PFSK-1 (cell line): Measurements from ENCODE around the gene FRMD4B.

ENCODE experiments used
- FOXP2 ChIP-seq: optimal IDR thresholded peaks from 2 replicates; pipeline ENCODE3; 2011; ENCODE audit warnings: borderline replicate concordance, control low read depth, inconsistent platforms; ENCODE audit not compliant: insufficient read depth; ENCODE audit errors: extremely low read length, extremely low read depth
- POLR2AphosphoS5 ChIP-seq: IDR thresholded peaks from 2 replicates; pipeline ENCODE4 v1.6.1; 2012; ENCODE audit warnings: low read depth, mild to moderate bottlenecking, control low read depth, low read length, moderate library complexity
- SIN3A ChIP-seq: IDR thresholded peaks from 2 replicates; pipeline ENCODE4 v1.6.1; 2012; ENCODE audit warnings: mild to moderate bottlenecking, low read length, moderate library complexity, borderline replicate concordance; ENCODE audit not compliant: insufficient read depth
- TAF1 ChIP-seq: IDR thresholded peaks from 2 replicates; pipeline ENCODE4 v1.6.1; 2012; ENCODE audit warnings: low read length, control low read depth, borderline replicate concordance; ENCODE audit not compliant: insufficient read depth
- TF ChIP-seq, protein P1 (sequence below), 2 experiments: IDR thresholded peaks; 2 replicates each; pipeline versions ENCODE4 v1.6.1 to v1.8.0; 2011 to 2012; ENCODE audit warnings: low read depth in 2 of 2, low read length in 2 of 2, control low read depth in 1 of 2, inconsistent platforms in 1 of 2, mild to moderate bottlenecking in 1 of 2, moderate library complexity in 1 of 2; ENCODE audit not compliant: insufficient read depth in 1 of 2

FRMD4B gene

DNA sequence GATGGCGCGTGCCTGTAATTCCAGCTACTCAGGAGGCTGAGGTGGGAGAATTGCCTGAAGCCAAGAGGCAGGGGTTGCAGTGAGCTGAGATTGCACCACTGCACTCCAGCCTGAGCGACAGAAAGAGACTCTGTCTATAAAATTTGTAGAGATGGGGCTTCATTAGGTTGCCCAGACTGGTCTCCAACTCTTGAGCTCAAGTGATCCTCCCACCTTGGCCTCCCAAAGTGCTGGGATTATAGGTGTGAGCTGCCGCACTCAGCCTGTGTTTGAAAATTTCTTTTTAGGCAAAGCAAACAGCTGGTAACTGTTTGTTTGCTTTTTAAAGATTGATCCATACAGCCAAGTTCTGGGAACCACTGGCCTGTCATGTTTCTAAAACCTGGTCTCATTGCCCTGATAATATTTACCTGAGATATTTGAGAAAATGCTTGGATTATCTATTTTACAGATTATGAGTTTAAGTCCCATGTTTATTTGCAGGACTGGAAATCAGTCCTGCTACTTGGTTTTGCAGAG is 199.3 kb downstream of the FRMD4B start:
- TF ChIP-seq POLR2AphosphoS5 (no peak), FOXP2 (no peak), TAF1 (no peak), SIN3A (no peak)
- TF ChIP-seq, protein P1, sequence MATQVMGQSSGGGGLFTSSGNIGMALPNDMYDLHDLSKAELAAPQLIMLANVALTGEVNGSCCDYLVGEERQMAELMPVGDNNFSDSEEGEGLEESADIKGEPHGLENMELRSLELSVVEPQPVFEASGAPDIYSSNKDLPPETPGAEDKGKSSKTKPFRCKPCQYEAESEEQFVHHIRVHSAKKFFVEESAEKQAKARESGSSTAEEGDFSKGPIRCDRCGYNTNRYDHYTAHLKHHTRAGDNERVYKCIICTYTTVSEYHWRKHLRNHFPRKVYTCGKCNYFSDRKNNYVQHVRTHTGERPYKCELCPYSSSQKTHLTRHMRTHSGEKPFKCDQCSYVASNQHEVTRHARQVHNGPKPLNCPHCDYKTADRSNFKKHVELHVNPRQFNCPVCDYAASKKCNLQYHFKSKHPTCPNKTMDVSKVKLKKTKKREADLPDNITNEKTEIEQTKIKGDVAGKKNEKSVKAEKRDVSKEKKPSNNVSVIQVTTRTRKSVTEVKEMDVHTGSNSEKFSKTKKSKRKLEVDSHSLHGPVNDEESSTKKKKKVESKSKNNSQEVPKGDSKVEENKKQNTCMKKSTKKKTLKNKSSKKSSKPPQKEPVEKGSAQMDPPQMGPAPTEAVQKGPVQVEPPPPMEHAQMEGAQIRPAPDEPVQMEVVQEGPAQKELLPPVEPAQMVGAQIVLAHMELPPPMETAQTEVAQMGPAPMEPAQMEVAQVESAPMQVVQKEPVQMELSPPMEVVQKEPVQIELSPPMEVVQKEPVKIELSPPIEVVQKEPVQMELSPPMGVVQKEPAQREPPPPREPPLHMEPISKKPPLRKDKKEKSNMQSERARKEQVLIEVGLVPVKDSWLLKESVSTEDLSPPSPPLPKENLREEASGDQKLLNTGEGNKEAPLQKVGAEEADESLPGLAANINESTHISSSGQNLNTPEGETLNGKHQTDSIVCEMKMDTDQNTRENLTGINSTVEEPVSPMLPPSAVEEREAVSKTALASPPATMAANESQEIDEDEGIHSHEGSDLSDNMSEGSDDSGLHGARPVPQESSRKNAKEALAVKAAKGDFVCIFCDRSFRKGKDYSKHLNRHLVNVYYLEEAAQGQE (IDR thresholded peaks at IDR 0.05; ENCODE audit: insufficient read depth in 1 of 2, low read depth in 2 of 2, low read length in 2 of 2), result no peak

DNA sequence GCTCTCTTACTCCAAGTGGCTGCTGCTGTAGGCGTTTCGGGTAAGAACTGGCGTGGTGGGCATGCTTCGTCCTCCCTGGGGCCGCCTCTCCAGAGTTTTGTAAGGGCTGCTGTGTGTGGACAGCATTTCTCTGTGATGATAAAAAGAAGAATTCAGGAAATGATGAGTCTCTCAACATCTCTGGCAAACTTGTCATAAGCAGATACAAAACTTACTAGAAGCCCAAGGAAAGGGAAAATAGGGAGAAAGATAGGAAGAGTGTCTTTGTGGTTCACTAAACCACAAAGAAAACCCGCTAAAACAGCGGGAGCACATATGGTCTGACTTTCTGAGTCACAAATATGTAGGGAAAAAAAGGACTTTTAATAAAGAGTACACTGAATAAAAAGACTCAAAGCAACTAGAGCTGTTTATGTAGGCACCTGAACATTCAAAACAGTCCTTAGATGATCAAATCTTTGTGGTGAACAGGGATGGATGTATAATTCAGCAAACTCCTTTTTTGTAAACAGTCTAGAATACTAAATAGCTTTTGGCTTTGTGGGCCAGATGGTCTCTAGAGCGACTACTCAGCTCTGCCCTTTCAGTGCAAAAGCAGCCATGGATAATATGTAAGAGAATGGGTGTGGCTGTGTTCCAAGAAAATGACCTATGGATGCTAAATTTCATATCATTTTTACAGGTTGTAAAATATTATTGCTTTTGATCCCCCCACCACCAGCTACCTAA is 203.1 kb downstream of the FRMD4B start:
- TF ChIP-seq SIN3A, result no peak
- no peak for TF ChIP-seq FOXP2
- TF ChIP-seq, protein P1 (IDR thresholded peaks at IDR 0.05; ENCODE audit: insufficient read depth in 1 of 2, low read depth in 2 of 2, low read length in 2 of 2), result no peak
- TF ChIP-seq TAF1, result no peak
- TF ChIP-seq POLR2AphosphoS5, result no peak

DNA sequence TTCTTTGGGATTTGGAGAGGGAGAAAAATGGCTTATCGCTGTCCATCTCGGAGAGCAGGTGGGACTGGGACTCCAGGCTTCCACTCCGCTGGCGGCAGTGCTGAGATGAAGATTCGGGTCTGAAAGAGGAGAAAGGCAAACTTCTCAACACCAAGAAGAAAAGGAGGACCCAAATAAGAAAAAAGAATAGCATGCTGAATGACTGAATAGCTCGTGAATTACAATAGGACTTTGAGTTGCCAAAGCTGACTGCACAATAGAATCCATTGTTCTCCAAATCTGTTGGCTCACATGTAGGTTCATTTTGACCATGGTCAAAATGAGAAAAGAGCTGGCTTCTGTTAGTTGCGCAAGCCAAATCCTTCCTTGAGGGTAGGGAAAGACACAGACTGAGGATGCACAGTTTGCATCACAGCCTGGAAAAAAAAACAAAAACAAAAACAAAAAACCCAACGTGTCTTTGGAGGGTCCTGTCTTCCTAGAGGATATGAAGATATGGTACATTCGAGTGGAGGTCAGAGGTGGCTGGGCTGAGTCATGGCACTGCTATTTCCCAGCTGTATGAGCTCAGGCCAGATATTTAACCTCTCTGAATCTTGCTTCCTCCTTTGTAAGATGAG is 204.2 kb downstream of the FRMD4B start:
- TF ChIP-seq, protein P1 (IDR thresholded peaks at IDR 0.05; ENCODE audit: insufficient read depth in 1 of 2, low read depth in 2 of 2, low read length in 2 of 2), result no peak
- TF ChIP-seq FOXP2, result no peak

DNA sequence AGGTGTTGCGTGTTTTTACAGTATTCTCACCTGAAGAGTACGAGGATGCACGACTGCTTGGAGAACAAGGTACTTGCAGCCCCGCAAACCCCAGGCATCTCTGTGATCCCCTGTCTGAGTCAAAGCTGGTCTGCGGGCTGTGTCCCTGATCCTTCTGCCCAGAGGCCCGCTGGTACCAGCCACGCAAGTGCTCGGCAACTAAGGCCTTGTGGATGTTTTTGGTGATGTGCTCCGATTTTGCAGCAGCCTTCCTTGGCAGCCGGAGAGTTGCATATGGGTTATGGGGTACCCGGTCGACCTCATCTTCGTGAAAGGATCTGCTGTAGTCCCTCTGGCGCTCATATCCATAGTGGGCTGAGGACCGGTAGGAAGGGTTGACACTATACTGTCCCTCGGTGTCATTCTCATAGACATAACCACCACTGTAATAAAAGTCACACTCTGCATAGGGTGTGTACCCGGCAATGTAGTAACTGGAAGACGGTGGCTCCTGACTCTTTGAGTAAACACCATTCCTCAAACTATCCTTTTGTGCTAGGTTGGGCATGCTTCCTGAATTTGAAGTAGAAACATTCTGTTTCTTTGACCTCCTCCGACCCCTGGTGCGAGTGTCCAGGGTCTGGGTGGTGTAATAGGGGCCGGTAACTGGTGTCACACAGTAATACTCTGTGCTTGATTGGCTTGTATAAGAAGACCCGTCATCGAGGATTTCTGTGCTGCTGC is 204.9 kb downstream of the FRMD4B start:
- TF ChIP-seq SIN3A (no peak), FOXP2 (no peak), POLR2AphosphoS5 (no peak), TAF1 (no peak)
- TF ChIP-seq, protein P1 (IDR thresholded peaks at IDR 0.05; ENCODE audit: insufficient read depth in 1 of 2, low read depth in 2 of 2, low read length in 2 of 2), result no peak
